H9 (cell line): ENCODE data around the gene MAP1B. TPM values are rescaled to one million over a fixed set of nuclear protein-coding genes. Genes with fewer than 3 reads are reported as not detected.

ENCODE experiments used
- DNase-seq: peaks from one replicate; pipeline ENCODE4 v3.0.0-alpha.2; 2017
- H2AFZ ChIP-seq: one replicate; pipeline ENCODE4 v1.6.1; 2013; ENCODE audit warnings: mild to moderate bottlenecking, low read length, control low read depth, moderate library complexity
- H2AK5ac ChIP-seq: 2 replicates; pipeline ENCODE4 v1.6.1; 2013; ENCODE audit warnings: low read length, control low read depth, mixed read lengths; ENCODE audit not compliant: insufficient read length
- H2BK120ac ChIP-seq: one replicate; pipeline ENCODE4 v1.6.1; 2013; ENCODE audit warnings: low read depth, mild to moderate bottlenecking, low read length, control low read depth, inconsistent platforms; ENCODE audit not compliant: poor library complexity, severe bottlenecking
- H2BK12ac ChIP-seq: 2 replicates; pipeline ENCODE4 v1.6.1; 2013; ENCODE audit warnings: low read length, control low read depth, mixed read lengths, low read depth; ENCODE audit not compliant: insufficient read length
- H2BK15ac ChIP-seq: 2 replicates; pipeline ENCODE4 v1.6.1; 2013; ENCODE audit warnings: low read depth, low read length, control low read depth
- H2BK20ac ChIP-seq: one replicate; pipeline ENCODE4 v1.6.1; 2013; ENCODE audit warnings: low read depth, mild to moderate bottlenecking, low read length, control low read depth, inconsistent platforms; ENCODE audit not compliant: poor library complexity, severe bottlenecking
- H2BK5ac ChIP-seq: 2 replicates; pipeline ENCODE4 v1.6.1; 2013; ENCODE audit warnings: low read length, control low read depth, mixed read lengths; ENCODE audit not compliant: insufficient read length
- H3K14ac ChIP-seq: 2 replicates; pipeline ENCODE4 v1.6.1; 2013; ENCODE audit warnings: low read length, control low read depth; ENCODE audit not compliant: insufficient read depth
- H3K18ac ChIP-seq: 2 replicates; pipeline ENCODE4 v1.6.1; 2013; ENCODE audit warnings: low read depth, mild to moderate bottlenecking, mixed read lengths, low read length, control low read depth; ENCODE audit not compliant: insufficient read length
- H3K23ac ChIP-seq: 2 replicates; pipeline ENCODE4 v1.6.1; 2013; ENCODE audit warnings: low read length, control low read depth, mixed read lengths, low read depth; ENCODE audit not compliant: insufficient read length
- H3K23me2 ChIP-seq: 2 replicates; pipeline ENCODE4 v1.6.1; 2013; ENCODE audit warnings: low read depth, mild to moderate bottlenecking, mixed read lengths, low read length, control low read depth; ENCODE audit not compliant: insufficient read length, poor library complexity, severe bottlenecking
- H3K27ac ChIP-seq: 2 replicates; pipeline ENCODE4 v1.5.1; 2013; ENCODE audit warnings: low read length, control low read depth, mixed read lengths, low read depth; ENCODE audit not compliant: insufficient read length
- H3K27me3 ChIP-seq: 2 replicates; pipeline ENCODE4 v1.6.1; 2013; ENCODE audit warnings: low read length, control low read depth, inconsistent platforms; ENCODE audit not compliant: insufficient read depth
- H3K4ac ChIP-seq: 2 replicates; pipeline ENCODE4 v1.6.1; 2013; ENCODE audit warnings: low read depth, mild to moderate bottlenecking, control low read depth, inconsistent platforms, low read length, moderate library complexity
- H3K4me1 ChIP-seq: 2 replicates; pipeline ENCODE4 v1.6.1; 2013; ENCODE audit warnings: low read length, control low read depth, inconsistent platforms; ENCODE audit not compliant: insufficient read depth
- H3K4me2 ChIP-seq: 2 replicates; pipeline ENCODE4 v1.6.1; 2013; ENCODE audit warnings: low read length, control low read depth, mixed read lengths; ENCODE audit not compliant: insufficient read length, insufficient read depth
- H3K56ac ChIP-seq: 2 replicates; pipeline ENCODE4 v1.6.1; 2013; ENCODE audit warnings: low read depth, mild to moderate bottlenecking, mixed read lengths, low read length, control low read depth; ENCODE audit not compliant: insufficient read length
- H3K79me1 ChIP-seq: 2 replicates; pipeline ENCODE4 v1.6.1; 2013; ENCODE audit warnings: low read depth, mild to moderate bottlenecking, moderate library complexity, low read length, control low read depth, inconsistent platforms; ENCODE audit not compliant: insufficient read depth, poor library complexity, severe bottlenecking
- H3K79me2 ChIP-seq: 2 replicates; pipeline ENCODE4 v1.6.1; 2013; ENCODE audit warnings: low read length, control low read depth, inconsistent platforms; ENCODE audit not compliant: insufficient read depth
- H3K9ac ChIP-seq: 2 replicates; pipeline ENCODE4 v1.6.1; 2013; ENCODE audit warnings: low read length, control low read depth, mixed read lengths; ENCODE audit not compliant: insufficient read length; ENCODE audit errors: extremely low read depth
- H3K9me3 ChIP-seq: one replicate; pipeline ENCODE4 v1.6.1; 2013; ENCODE audit warnings: low read depth, low read length, inconsistent platforms; ENCODE audit not compliant: control insufficient read depth
- H3T11ph ChIP-seq: one replicate; pipeline ENCODE4 v1.6.1; 2013; ENCODE audit warnings: mild to moderate bottlenecking, low read length, control low read depth, inconsistent platforms
- H4K20me1 ChIP-seq: one replicate; pipeline ENCODE4 v1.6.1; 2013; ENCODE audit not compliant: control insufficient read depth, insufficient read length, insufficient read depth
- H4K5ac ChIP-seq: 2 replicates; pipeline ENCODE4 v1.6.1; 2013; ENCODE audit warnings: low read depth, mild to moderate bottlenecking, mixed read lengths, low read length, control low read depth; ENCODE audit not compliant: insufficient read length
- H4K8ac ChIP-seq: replicated peaks from 2 replicates; pipeline ENCODE4 v1.6.1; 2013; ENCODE audit warnings: low read length, control low read depth, mixed read lengths, low read depth; ENCODE audit not compliant: insufficient read length
- H4K91ac ChIP-seq: 2 replicates; pipeline ENCODE4 v1.6.1; 2013; ENCODE audit warnings: low read depth, mild to moderate bottlenecking, moderate library complexity, mixed read lengths, low read length, control low read depth; ENCODE audit not compliant: insufficient read length
- H3K27ac Mint-ChIP-seq, 3 experiments: 2 replicates in 2 of 3; 3 replicates in 1 of 3; pipeline ENCODE4 v1.8.0; 2020 to 2021; ENCODE audit warnings: mixed read lengths in 3 of 3, mild to moderate bottlenecking in 1 of 3, moderate library complexity in 1 of 3
- H3K27me3 Mint-ChIP-seq: 2 replicates; pipeline ENCODE4 v1.8.0; 2021; ENCODE audit warnings: low read depth, mild to moderate bottlenecking, moderate library complexity, mixed read lengths
- H3K36me3 Mint-ChIP-seq, 3 experiments: 2 replicates in 2 of 3; 3 replicates in 1 of 3; pipeline ENCODE4 v1.8.0; 2020 to 2021; ENCODE audit warnings: low read depth in 3 of 3, mixed read lengths in 3 of 3; ENCODE audit not compliant: insufficient read depth in 1 of 3
- H3K4me1 Mint-ChIP-seq, 2 experiments: 2 replicates each; pipeline ENCODE4 v1.8.0; 2020; ENCODE audit warnings: mixed read lengths in 2 of 2
- H3K4me3 Mint-ChIP-seq, 2 experiments: 2 replicates in 1 of 2; 3 replicates in 1 of 2; pipeline ENCODE4 v1.8.0; 2020 to 2021; ENCODE audit warnings: mild to moderate bottlenecking in 2 of 2, mixed read lengths in 2 of 2, moderate library complexity in 1 of 2
- H3K9me3 Mint-ChIP-seq, 2 experiments: 2 replicates in 1 of 2; 3 replicates in 1 of 2; pipeline ENCODE4 v1.8.0; 2020; ENCODE audit warnings: mild to moderate bottlenecking in 2 of 2, mixed read lengths in 2 of 2, moderate library complexity in 1 of 2
- WGBS: extraction: QIAGEN DNeasy Blood & Tissue Kit; methylation state at CpG from one replicate; pipeline ENCODE4 v1.1.7; 2013; ENCODE audit warnings: missing lambda C conversion rate, low lambda C conversion rate, mixed read lengths; ENCODE audit not compliant: insufficient read length; ENCODE audit errors: extremely low coverage; 5-methylcytosine and 5-hydroxymethylcytosine counted together
- total RNA-seq: library from RNA; stranded (reverse); gene quantifications from 2 replicates; pipeline ENCODE4 v1.2.1, GENCODE V29; 2021
- TF ChIP-seq, protein P1 (sequence below): fragments of 200-600 bp; sonication (generic); conservative IDR thresholded peaks from 3 replicates; pipeline ENCODE4 v1.8.0; 2021; ENCODE audit warnings: antibody characterized with exemption, mild to moderate bottlenecking

The MAP1B gene
- total RNA-seq, 1 experiment from 2014 or later, result 67.5 TPM

DNA sequence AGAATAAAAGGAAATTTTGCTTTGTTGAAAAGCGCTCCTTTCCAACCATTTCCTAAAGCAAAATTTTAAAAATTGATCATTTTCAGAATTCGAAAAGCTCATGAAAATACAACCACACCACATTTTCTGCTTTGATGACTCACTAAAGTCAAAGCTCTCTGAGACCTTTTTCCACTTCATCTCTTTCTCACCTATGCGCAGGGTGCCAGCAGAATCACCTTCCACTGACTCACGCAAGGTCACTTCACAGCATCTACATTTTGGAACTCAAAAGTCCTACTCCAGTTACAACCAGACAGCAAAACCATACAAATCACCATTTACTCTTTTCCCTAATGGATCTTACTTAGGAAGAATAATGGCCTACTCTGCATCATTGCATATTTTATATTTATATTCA, 106.2 kb downstream of the MAP1B start:
- Histone ChIP-seq H2AFZ (no peak overlapping the region), H3K14ac (no peak overlapping the region), H4K91ac (no peak overlapping the region), H3K4ac (no peak overlapping the region), H3K56ac (no peak overlapping the region), H2BK20ac (no peak overlapping the region), H3K23me2 (no peaks in the 10 kb centered on the region), H4K5ac (no peak overlapping the region), H2BK120ac (no peak overlapping the region), H2BK5ac (no peak overlapping the region), H3T11ph (no peak overlapping the region), H3K27ac (no peak overlapping the region), H4K20me1 (no peaks in the 10 kb centered on the region), H3K79me1 (no peaks in the 10 kb centered on the region), H3K79me2 (no peaks in the 10 kb centered on the region), H2BK12ac (no peak overlapping the region), H2AK5ac (no peak overlapping the region), H2BK15ac (no peak overlapping the region), H3K9me3 (no peaks in the 10 kb centered on the region), H3K9ac (no peak overlapping the region), H3K27me3 (no peaks in the 10 kb centered on the region), H3K4me1 (no peaks in the 10 kb centered on the region; the same call in 1 of the 2 replicates), H3K23ac (no peak overlapping the region), H3K4me2 (no peak overlapping the region), H4K8ac (no peak overlapping the region), H3K18ac (no peak overlapping the region)
- H3K4me1 Mint-ChIP-seq, result peaks cover 40 to 41% of the 10 kb centered on the region in 2 experiments
- no peaks in the 10 kb centered on the region; a peak in 1 of 5 replicates for H3K9me3 Mint-ChIP-seq
- no CpG with 5 or more reads among the region's 4 CpGs for WGBS
- TF ChIP-seq, protein P1, sequence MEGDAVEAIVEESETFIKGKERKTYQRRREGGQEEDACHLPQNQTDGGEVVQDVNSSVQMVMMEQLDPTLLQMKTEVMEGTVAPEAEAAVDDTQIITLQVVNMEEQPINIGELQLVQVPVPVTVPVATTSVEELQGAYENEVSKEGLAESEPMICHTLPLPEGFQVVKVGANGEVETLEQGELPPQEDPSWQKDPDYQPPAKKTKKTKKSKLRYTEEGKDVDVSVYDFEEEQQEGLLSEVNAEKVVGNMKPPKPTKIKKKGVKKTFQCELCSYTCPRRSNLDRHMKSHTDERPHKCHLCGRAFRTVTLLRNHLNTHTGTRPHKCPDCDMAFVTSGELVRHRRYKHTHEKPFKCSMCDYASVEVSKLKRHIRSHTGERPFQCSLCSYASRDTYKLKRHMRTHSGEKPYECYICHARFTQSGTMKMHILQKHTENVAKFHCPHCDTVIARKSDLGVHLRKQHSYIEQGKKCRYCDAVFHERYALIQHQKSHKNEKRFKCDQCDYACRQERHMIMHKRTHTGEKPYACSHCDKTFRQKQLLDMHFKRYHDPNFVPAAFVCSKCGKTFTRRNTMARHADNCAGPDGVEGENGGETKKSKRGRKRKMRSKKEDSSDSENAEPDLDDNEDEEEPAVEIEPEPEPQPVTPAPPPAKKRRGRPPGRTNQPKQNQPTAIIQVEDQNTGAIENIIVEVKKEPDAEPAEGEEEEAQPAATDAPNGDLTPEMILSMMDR, result no peak
- H3K27me3 Mint-ChIP-seq, result peaks cover 11% of the 10 kb centered on the region
- peaks cover 10 to 15% (median 10%) of the 10 kb centered on the region in 3 experiments; a peak in 6 of 7 replicates for H3K36me3 Mint-ChIP-seq
- DNase-seq, result no peak
- H3K27ac Mint-ChIP-seq, result peak overlapping the region in 1 of 3 experiments; percentile 25; a peak in 1 of 7 replicates
- H3K4me3 Mint-ChIP-seq, result no peak overlapping the region
